Limb (tissue), 2 donors: ENCODE data around the gene BCL2L14.

Source experiments
- DNase-seq, 2 donors: peaks; one replicate each; pipeline ENCODE4 v3.0.0-alpha.2; 2016; ENCODE audit errors: extremely low spot score in 2 of 2

Gene BCL2L14

GRCh38 chr12:12070674-12071656 lies at the start of gene BCL2L14:
BCL2L14 (plus strand) TSS chr12:12070939; CDS start chr12:12079306, 8,367 bp downstream.
- no peak for DNase-seq

GRCh38 chr12:12022306-12022936 lies 48.3 kb upstream of the BCL2L14 start:
- DNase-seq, result no peak

- no peak for DNase-seq
Measured at GRCh38 chr12:12023456-12023855, 47.3 kb upstream of the BCL2L14 start.

- no peak for DNase-seq
Measured at GRCh38 chr12:12024911-12025682, 45.6 kb upstream of the BCL2L14 start.

GRCh38 chr12:12025799-12026386 lies 44.8 kb upstream of the BCL2L14 start:
- DNase-seq, result no peak

GRCh38 chr12:12028668-12029402 lies 41.9 kb upstream of the BCL2L14 start:
- no peak for DNase-seq

- DNase-seq, result no peak
Measured at GRCh38 chr12:12029653-12030052, 41.1 kb upstream of the BCL2L14 start.

- no peak for DNase-seq
Measured at GRCh38 chr12:12032260-12032791, 38.4 kb upstream of the BCL2L14 start.

- peak; percentile 81 to 90 for DNase-seq
Measured at GRCh38 chr12:12032851-12033797, 37.6 kb upstream of the BCL2L14 start.

- DNase-seq, result no peak
Measured at GRCh38 chr12:12033824-12034223, 36.9 kb upstream of the BCL2L14 start.

GRCh38 chr12:12034344-12034743 lies 36.4 kb upstream of the BCL2L14 start:
- no peak for DNase-seq

- DNase-seq, result no peak
Measured at GRCh38 chr12:12035229-12035628, 35.5 kb upstream of the BCL2L14 start.

- DNase-seq, result no peak
Measured at GRCh38 chr12:12036901-12037300, 33.8 kb upstream of the BCL2L14 start.

- no peak for DNase-seq
Measured at GRCh38 chr12:12039897-12040296, 30.8 kb upstream of the BCL2L14 start.

- no peak for DNase-seq
Measured at GRCh38 chr12:12046401-12046800, 24.3 kb upstream of the BCL2L14 start.

- no peak for DNase-seq
Measured at GRCh38 chr12:12047682-12048081, 23.1 kb upstream of the BCL2L14 start.

GRCh38 chr12:12048266-12048665 lies 22.5 kb upstream of the BCL2L14 start:
- no peak for DNase-seq

GRCh38 chr12:12048714-12049113 lies 22.0 kb upstream of the BCL2L14 start:
- DNase-seq, result no peak

- DNase-seq, result no peak
Measured at GRCh38 chr12:12051668-12052067, 19.1 kb upstream of the BCL2L14 start.
